ENCODE data around the gene RAB15.

DNA sequence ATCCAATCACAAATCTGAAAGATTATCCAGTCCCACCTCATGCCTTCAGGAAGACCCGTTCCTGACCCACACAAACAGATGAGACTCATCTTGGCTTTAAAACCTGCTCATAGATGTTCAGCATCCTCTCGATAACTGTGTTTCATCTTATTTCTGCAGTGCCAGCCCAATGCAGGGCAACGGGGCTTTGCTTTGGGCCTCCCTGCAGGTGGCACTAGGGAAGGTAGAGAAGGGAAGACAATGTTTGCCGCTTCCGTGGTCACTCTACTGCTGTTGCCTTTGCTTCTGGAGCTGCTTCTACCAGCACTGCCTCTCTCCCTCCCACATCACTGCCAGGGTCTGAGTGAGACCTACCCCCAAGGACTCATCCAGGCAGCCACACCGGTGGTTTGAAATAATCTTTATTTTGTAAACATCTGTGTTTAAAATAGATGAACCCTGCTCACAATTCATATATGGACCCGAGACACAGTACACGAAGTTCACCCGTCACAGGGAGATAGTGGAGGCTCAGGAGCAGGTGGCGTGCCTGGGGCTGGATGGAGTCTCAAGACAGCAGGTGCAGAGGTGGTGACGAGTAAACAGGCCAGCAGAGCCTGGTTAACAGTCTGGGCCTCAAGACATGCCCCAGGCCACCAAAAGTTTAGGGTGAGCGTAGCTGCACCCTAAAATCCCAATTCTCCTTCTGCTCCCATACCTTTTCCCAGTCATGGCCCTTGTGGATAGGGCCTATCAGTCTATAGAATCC, 26.5 kb downstream of the RAB15 start:
- TF ChIP-seq, protein P1, sequence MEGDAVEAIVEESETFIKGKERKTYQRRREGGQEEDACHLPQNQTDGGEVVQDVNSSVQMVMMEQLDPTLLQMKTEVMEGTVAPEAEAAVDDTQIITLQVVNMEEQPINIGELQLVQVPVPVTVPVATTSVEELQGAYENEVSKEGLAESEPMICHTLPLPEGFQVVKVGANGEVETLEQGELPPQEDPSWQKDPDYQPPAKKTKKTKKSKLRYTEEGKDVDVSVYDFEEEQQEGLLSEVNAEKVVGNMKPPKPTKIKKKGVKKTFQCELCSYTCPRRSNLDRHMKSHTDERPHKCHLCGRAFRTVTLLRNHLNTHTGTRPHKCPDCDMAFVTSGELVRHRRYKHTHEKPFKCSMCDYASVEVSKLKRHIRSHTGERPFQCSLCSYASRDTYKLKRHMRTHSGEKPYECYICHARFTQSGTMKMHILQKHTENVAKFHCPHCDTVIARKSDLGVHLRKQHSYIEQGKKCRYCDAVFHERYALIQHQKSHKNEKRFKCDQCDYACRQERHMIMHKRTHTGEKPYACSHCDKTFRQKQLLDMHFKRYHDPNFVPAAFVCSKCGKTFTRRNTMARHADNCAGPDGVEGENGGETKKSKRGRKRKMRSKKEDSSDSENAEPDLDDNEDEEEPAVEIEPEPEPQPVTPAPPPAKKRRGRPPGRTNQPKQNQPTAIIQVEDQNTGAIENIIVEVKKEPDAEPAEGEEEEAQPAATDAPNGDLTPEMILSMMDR (IDR thresholded peaks at IDR 0.05): no peak
- no peak for TF ChIP-seq POLR2A (IDR thresholded peaks at IDR 0.05)
